Smooth muscle cell (in vitro differentiated cells): ENCODE measurements around the gene CAPZA2. TPM values are rescaled to one million over a fixed set of nuclear protein-coding genes. Genes with fewer than 3 reads are reported as not detected.
"Not testable (repeated sequence)": the region's sequence is repeated elsewhere in the genome, so short reads cannot be mapped to it uniquely, and the experiment has no call there.

Experiments
- DNase-seq: peaks from one replicate; lab custom pipeline; 2025; ENCODE audit not compliant: unreplicated experiment; lab: John Stamatoyannopoulos, UW
- H2AFZ ChIP-seq: fragments of 200-600 bp; sonication (generic); 2 replicates; pipeline ENCODE4 v1.6.0; 2016; ENCODE audit warnings: antibody characterized with exemption, low read depth, mild to moderate bottlenecking
- H3F3A ChIP-seq: fragments of 200-600 bp; sonication (generic); 2 replicates; pipeline ENCODE4 v1.6.0; 2017; ENCODE audit warnings: antibody characterized with exemption, low read depth
- H3K27ac ChIP-seq: fragments of 200-600 bp; sonication (generic); 2 replicates; pipeline ENCODE4 v1.5.1; 2016; ENCODE audit warnings: low read depth, mild to moderate bottlenecking
- H3K27me3 ChIP-seq: fragments of 200-600 bp; sonication (generic); 2 replicates; pipeline ENCODE4 v1.6.1; 2016; ENCODE audit warnings: low read depth, mild to moderate bottlenecking
- H3K36me3 ChIP-seq: fragments of 200-600 bp; sonication (generic); 2 replicates; pipeline ENCODE4 v1.5.1; 2016; ENCODE audit warnings: low read depth
- H3K4me1 ChIP-seq: fragments of 200-600 bp; sonication (generic); 2 replicates; pipeline ENCODE4 v1.5.1; 2016; ENCODE audit warnings: low read depth
- H3K4me2 ChIP-seq: fragments of 200-600 bp; sonication (generic); 2 replicates; pipeline ENCODE4 v1.6.0; 2016; ENCODE audit warnings: mild to moderate bottlenecking
- H3K4me3 ChIP-seq: fragments of 200-600 bp; sonication (generic); 2 replicates; pipeline ENCODE4 v1.5.1; 2016; ENCODE audit warnings: mild to moderate bottlenecking
- H3K79me2 ChIP-seq: fragments of 200-600 bp; sonication (generic); 2 replicates; pipeline ENCODE4 v1.6.0; 2016; ENCODE audit warnings: low read depth, mild to moderate bottlenecking
- H3K9ac ChIP-seq: fragments of 200-600 bp; sonication (generic); 2 replicates; pipeline ENCODE4 v1.6.0; 2016; ENCODE audit warnings: low read depth
- H3K9me3 ChIP-seq: fragments of 200-600 bp; sonication (generic); replicated peaks from 2 replicates; pipeline ENCODE4 v1.5.1; 2016; ENCODE audit warnings: low read depth
- H4K20me1 ChIP-seq: fragments of 200-600 bp; sonication (generic); 2 replicates; pipeline ENCODE4 v1.6.0; 2016; ENCODE audit warnings: low read depth
- WGBS: methylation state at CpG from one replicate; pipeline ENCODE4 v1.1.7; 2016; ENCODE audit warnings: low lambda C conversion rate; 5-methylcytosine and 5-hydroxymethylcytosine counted together
- polyA plus RNA-seq: library from polyadenylated mRNA; unstranded; fragments of >200 nt; fragmentation: Nextera tagmentation; extraction: Ambion mirVana; gene quantifications from 2 replicates; pipeline ENCODE4 v1.2.1, GENCODE V29; 2016
- small RNA-seq: library from RNA; depleted of rRNA; stranded (forward); fragments of <200 nt; gene quantifications from one replicate; pipeline ENCODE3, GENCODE V24; 2014
- total RNA-seq: library from RNA; depleted of rRNA; stranded (reverse); fragments of >200 nt; gene quantifications from 2 replicates; pipeline ENCODE4 v1.2.3, GENCODE V29; 2014
- TF ChIP-seq, protein P1 (sequence below): fragments of 200-600 bp; sonication (generic); IDR thresholded peaks from 2 replicates; pipeline ENCODE4 v1.5.1; 2017; ENCODE audit warnings: borderline replicate concordance, mild to moderate bottlenecking, antibody characterized with exemption; ENCODE audit not compliant: insufficient read depth, poor library complexity, severe bottlenecking

Gene CAPZA2
- total and polyA plus RNA-seq, 2 experiments from 2014 or later: 143 to 161 TPM

DNA sequence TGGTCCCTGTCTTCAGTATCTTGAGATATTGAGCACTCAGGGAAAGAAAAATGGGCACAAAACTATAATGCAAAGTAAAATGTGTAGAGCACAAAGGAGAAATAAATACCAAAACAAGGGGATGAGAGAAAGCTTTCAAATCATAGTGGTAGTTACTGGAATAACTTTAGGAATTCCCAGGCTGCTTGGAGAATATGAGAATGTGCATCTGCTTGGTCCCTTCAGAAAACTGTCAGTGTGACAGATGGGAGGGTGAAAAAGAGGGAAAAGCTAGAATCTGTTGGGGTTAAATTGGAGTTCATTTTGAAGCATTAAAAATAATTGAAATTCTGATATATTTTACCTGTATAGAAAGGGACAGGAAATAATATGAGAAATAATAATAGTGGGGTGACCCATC is 106.2 kb downstream of the CAPZA2 start:
- H3K4me2 ChIP-seq: no peak overlapping the region
- no peak for DNase-seq
- peaks cover 79% of the 10 kb centered on the region for H4K20me1 ChIP-seq
- no peaks in the 10 kb centered on the region for H3F3A ChIP-seq
- TF ChIP-seq, protein P1, sequence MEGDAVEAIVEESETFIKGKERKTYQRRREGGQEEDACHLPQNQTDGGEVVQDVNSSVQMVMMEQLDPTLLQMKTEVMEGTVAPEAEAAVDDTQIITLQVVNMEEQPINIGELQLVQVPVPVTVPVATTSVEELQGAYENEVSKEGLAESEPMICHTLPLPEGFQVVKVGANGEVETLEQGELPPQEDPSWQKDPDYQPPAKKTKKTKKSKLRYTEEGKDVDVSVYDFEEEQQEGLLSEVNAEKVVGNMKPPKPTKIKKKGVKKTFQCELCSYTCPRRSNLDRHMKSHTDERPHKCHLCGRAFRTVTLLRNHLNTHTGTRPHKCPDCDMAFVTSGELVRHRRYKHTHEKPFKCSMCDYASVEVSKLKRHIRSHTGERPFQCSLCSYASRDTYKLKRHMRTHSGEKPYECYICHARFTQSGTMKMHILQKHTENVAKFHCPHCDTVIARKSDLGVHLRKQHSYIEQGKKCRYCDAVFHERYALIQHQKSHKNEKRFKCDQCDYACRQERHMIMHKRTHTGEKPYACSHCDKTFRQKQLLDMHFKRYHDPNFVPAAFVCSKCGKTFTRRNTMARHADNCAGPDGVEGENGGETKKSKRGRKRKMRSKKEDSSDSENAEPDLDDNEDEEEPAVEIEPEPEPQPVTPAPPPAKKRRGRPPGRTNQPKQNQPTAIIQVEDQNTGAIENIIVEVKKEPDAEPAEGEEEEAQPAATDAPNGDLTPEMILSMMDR: no peak
- no peak overlapping the region for H3K4me3 ChIP-seq
- no peaks in the 10 kb centered on the region for H3K4me1 ChIP-seq
- H3K27ac ChIP-seq: no peak overlapping the region
- no peaks in the 10 kb centered on the region for H3K36me3 ChIP-seq
- no peak overlapping the region for H2AFZ ChIP-seq
- H3K27me3 ChIP-seq: no peaks in the 10 kb centered on the region
- no peaks in the 10 kb centered on the region for H3K9me3 ChIP-seq
- no peak overlapping the region for H3K9ac ChIP-seq
- peaks cover 79% of the 10 kb centered on the region for H3K79me2 ChIP-seq

- WGBS: 97% methylated on average over 3 of the region's 3 CpGs
- DNase-seq: no peak
These were observed 107.0 kb downstream of the CAPZA2 start for GRCh38 chr7:116969371-116969902.

DNA sequence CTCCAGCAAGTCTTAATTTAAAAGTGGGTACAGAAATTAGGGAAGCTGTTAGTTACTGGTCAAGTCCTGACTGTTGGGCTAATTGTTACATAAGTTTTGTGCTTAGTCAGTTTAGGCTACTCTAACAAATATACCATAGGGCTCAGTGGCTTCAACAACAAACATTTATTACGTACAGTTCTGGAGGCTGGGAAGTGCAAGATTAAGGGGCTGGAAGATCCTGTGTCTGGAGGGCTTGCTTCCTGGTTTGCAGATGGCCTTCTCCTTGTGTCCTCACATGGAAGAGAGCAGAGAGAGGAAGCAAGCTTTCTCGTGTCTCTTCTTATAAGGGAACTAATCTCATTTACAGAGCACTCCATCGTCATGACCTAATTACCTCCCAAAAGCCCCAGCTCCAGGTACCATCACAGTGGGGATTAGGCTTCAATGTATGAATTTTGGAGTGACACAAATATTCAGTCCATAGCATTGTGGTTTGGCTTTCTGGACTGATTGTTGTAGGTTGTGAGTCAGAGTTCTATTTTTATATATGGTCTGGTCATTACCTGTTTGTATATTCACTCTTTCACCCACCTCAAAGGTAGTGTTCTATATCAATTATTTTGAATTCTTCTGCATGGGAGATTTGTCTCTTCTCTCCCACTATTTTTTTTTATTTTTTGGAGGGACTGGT is 108.0 kb downstream of the CAPZA2 start:
- H2AFZ ChIP-seq: no peak overlapping the region
- peaks cover 63% of the 10 kb centered on the region for H4K20me1 ChIP-seq
- H3F3A ChIP-seq: no peaks in the 10 kb centered on the region
- no peak overlapping the region for H3K4me3 ChIP-seq
- no peaks in the 10 kb centered on the region for H3K27me3 ChIP-seq
- DNase-seq: no peak
- H3K27ac ChIP-seq: no peak overlapping the region
- H3K4me1 ChIP-seq: no peaks in the 10 kb centered on the region
- H3K9ac ChIP-seq: no peak overlapping the region
- TF ChIP-seq, protein P1: no peak
- no peaks in the 10 kb centered on the region for H3K9me3 ChIP-seq
- no peak overlapping the region for H3K4me2 ChIP-seq
- H3K36me3 ChIP-seq: no peaks in the 10 kb centered on the region
- 58% methylated on average over 3 of the region's 3 CpGs for WGBS
- H3K79me2 ChIP-seq: peaks cover 78% of the 10 kb centered on the region

More at GRCh38 chr7:116969371-116969902, 107.0 kb downstream of the CAPZA2 start:
- no peak overlapping the region for H3K4me3 ChIP-seq
- no peaks in the 10 kb centered on the region for H3K27me3 ChIP-seq
- H3F3A ChIP-seq: no peaks in the 10 kb centered on the region
- H3K4me1 ChIP-seq: no peaks in the 10 kb centered on the region
- no peaks in the 10 kb centered on the region for H3K36me3 ChIP-seq
- peaks cover 71% of the 10 kb centered on the region for H4K20me1 ChIP-seq
- no peaks in the 10 kb centered on the region for H3K9me3 ChIP-seq
- no peak overlapping the region for H3K9ac ChIP-seq
- no peak overlapping the region for H3K4me2 ChIP-seq
- H3K79me2 ChIP-seq: peaks cover 78% of the 10 kb centered on the region
- no peak overlapping the region for H3K27ac ChIP-seq
- TF ChIP-seq, protein P1: no peak
- H2AFZ ChIP-seq: no peak overlapping the region

GRCh38 chr7:116971153-116971552 is 108.8 kb downstream of the CAPZA2 start:
- DNase-seq, H3K27me3 ChIP-seq, H3K4me3 ChIP-seq, H3K9me3 ChIP-seq, H3K27ac ChIP-seq, H3K4me2 ChIP-seq, H3K9ac ChIP-seq, H3F3A ChIP-seq, H3K36me3 ChIP-seq, H2AFZ ChIP-seq, H3K4me1 ChIP-seq: not testable (repeated sequence)
- Histone ChIP-seq H3K79me2 (peaks cover 77% of the 10 kb centered on the region), H4K20me1 (peaks cover 55% of the 10 kb centered on the region)

Small RNAs within 50 kb of the gene (small RNA-seq; reads per million reads assigned to genes)
- gene RF00019 (not detected), gene RF02179 (not detected), gene RF02180 (not detected), gene RF02188 (not detected), gene RNA5SP239 (not detected)

Other genes with a start within 250 kb of the CAPZA2 start
- 12.0 and 12.8 TPM in 2 replicates for gene MET, start 190.4 kb upstream of the CAPZA2 start, total RNA-seq
- 1.2 and 5.2 TPM in 2 replicates for gene MET, start 190.4 kb upstream of the CAPZA2 start, polyA plus RNA-seq
- 23.2 and 35.5 TPM in 2 replicates for gene ST7, start 90.9 kb downstream of the CAPZA2 start, total RNA-seq
- 25.1 and 26.1 TPM in 2 replicates for gene ST7, start 90.9 kb downstream of the CAPZA2 start, polyA plus RNA-seq